Measurements from ENCODE around the gene EGLN2. TPM values are rescaled to one million over a fixed set of nuclear protein-coding genes. Genes with fewer than 3 reads are reported as not detected.
A peak's percentile ranks its signal among the peaks of the same experiment; 100 is the strongest.
"Not testable (repeated sequence)": the region's sequence is repeated elsewhere in the genome, so short reads cannot be mapped to it uniquely, and the experiment has no call there.

The EGLN2 gene
- total RNA-seq, 1 experiment from 2014 or later = 115 TPM

- no peak for DNase-seq (ENCODE audit: low read depth, low spot score)
- Histone ChIP-seq H3K4me3 (ENCODE audit: low read depth in 2 of 2, low read length in 2 of 2) (peak overlapping the region; percentile 12 to 32; a peak in 3 of 4 replicates), H3K9me3 (ENCODE audit: control insufficient read depth, insufficient read depth, low read depth, low read length) (no peaks in the 10 kb centered on the region), H3K27ac (ENCODE audit: low read length) (peak overlapping the region; percentile 77), H3K36me3 (ENCODE audit: control insufficient read depth, insufficient read depth, low read length) (no peaks in the 10 kb centered on the region), H3K4me1 (ENCODE audit: control insufficient read depth, insufficient read depth, low read length) (peaks cover 12% of the 10 kb centered on the region; the same call in 1 of the 2 replicates), H3K27me3 (ENCODE audit: control insufficient read depth, insufficient read depth, low read length) (no peaks in the 10 kb centered on the region)
- ChIA-PET POLR2A (no interaction called here), CTCF (no interaction called here)
- no TSS peak for BruUV-seq (replicated peaks)
- no peak for ATAC-seq
- TF ChIP-seq REST (IDR thresholded peaks at IDR 0.05; ENCODE audit: insufficient read depth in 1 of 2, low read depth in 2 of 2, low read length in 1 of 2) (no peak), TCF7L2 (IDR thresholded peaks at IDR 0.05; ENCODE audit: low read depth, low read length) (no peak), POLR2AphosphoS5 (IDR thresholded peaks at IDR 0.05; ENCODE audit: low read depth, low read length) (no peak)
- TF ChIP-seq, protein P1, sequence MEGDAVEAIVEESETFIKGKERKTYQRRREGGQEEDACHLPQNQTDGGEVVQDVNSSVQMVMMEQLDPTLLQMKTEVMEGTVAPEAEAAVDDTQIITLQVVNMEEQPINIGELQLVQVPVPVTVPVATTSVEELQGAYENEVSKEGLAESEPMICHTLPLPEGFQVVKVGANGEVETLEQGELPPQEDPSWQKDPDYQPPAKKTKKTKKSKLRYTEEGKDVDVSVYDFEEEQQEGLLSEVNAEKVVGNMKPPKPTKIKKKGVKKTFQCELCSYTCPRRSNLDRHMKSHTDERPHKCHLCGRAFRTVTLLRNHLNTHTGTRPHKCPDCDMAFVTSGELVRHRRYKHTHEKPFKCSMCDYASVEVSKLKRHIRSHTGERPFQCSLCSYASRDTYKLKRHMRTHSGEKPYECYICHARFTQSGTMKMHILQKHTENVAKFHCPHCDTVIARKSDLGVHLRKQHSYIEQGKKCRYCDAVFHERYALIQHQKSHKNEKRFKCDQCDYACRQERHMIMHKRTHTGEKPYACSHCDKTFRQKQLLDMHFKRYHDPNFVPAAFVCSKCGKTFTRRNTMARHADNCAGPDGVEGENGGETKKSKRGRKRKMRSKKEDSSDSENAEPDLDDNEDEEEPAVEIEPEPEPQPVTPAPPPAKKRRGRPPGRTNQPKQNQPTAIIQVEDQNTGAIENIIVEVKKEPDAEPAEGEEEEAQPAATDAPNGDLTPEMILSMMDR (IDR thresholded peaks at IDR 0.05) = no peak
- intact Hi-C loops (cut with micrococcal nuclease; ENCODE audit: unreplicated experiment) = no loop called here
- in situ Hi-C loops (cut with HindIII; ENCODE audit: low pct_unique_long_range_greater_than_20kb, low sequenced_read_pairs) = no loop called here
Measured at GRCh38 chr19:40811478-40812341, 12.7 kb downstream of the EGLN2 start.

DNA sequence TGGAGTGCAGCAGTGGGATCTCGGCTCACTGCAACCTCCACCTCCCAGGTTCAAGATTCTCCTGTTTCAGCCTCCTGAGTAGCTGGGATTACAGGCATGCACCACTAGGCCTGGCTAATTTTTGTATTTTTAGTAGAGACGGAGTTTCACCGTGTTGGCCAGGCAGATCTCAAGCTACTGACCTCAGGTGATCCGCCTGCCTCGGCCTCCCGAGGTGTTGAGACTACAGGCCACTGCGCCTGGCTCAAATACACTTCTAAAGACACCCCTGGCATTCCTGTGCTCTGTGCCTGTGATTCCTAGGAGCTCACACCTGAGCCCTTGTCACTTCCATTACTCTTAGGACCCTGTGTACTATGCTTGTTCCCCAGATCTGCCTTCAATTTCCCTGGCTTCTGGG is 13.6 kb downstream of the EGLN2 start:
- ATAC-seq; H3K27me3 ChIP-seq (ENCODE audit: control insufficient read depth, insufficient read depth, low read length); DNase-seq (ENCODE audit: low read depth, low spot score); intact Hi-C loops (cut with micrococcal nuclease; ENCODE audit: unreplicated experiment); H3K4me3 ChIP-seq (ENCODE audit: low read depth in 2 of 2, low read length in 2 of 2); in situ Hi-C loops (cut with HindIII; ENCODE audit: low pct_unique_long_range_greater_than_20kb, low sequenced_read_pairs); POLR2A ChIA-PET; BruUV-seq (replicated peaks); H3K36me3 ChIP-seq (ENCODE audit: control insufficient read depth, insufficient read depth, low read length); CTCF ChIA-PET; H3K9me3 ChIP-seq (ENCODE audit: control insufficient read depth, insufficient read depth, low read depth, low read length): not testable (repeated sequence)
- peak overlapping the region; percentile 23; the same call in 1 of the 2 replicates for H3K27ac ChIP-seq (ENCODE audit: low read length)
- peaks cover 12% of the 10 kb centered on the region; the same call in 1 of the 2 replicates for H3K4me1 ChIP-seq (ENCODE audit: control insufficient read depth, insufficient read depth, low read length)

GRCh38 chr19:40813182-40813581 is 14.2 kb downstream of the EGLN2 start:
- peak overlapping the region; percentile 23; the same call in 1 of the 2 replicates for H3K27ac ChIP-seq (ENCODE audit: low read length)
- H3K4me3 ChIP-seq (ENCODE audit: low read depth in 2 of 2, low read length in 2 of 2) = no peak overlapping the region
- DNase-seq (ENCODE audit: low read depth, low spot score) (no peak), ATAC-seq (no peak)
- intact Hi-C loops (cut with micrococcal nuclease; ENCODE audit: unreplicated experiment) (no loop called here), in situ Hi-C loops (cut with HindIII; ENCODE audit: low pct_unique_long_range_greater_than_20kb, low sequenced_read_pairs) (no loop called here)
- H3K27me3 ChIP-seq (ENCODE audit: control insufficient read depth, insufficient read depth, low read length) = no peaks in the 10 kb centered on the region
- no TSS peak for BruUV-seq (replicated peaks)
- H3K4me1 ChIP-seq (ENCODE audit: control insufficient read depth, insufficient read depth, low read length) = peaks cover 12% of the 10 kb centered on the region; the same call in 1 of the 2 replicates
- TF ChIP-seq TCF7L2 (IDR thresholded peaks at IDR 0.05; ENCODE audit: low read depth, low read length) (no peak), POLR2AphosphoS5 (IDR thresholded peaks at IDR 0.05; ENCODE audit: low read depth, low read length) (no peak), REST (IDR thresholded peaks at IDR 0.05; ENCODE audit: insufficient read depth in 1 of 2, low read depth in 2 of 2, low read length in 1 of 2) (no peak), SIN3A (IDR thresholded peaks at IDR 0.05; ENCODE audit: borderline replicate concordance, insufficient read depth, low read depth, low read length) (no peak)
- TF ChIP-seq, protein P1 (IDR thresholded peaks at IDR 0.05) = no peak
- POLR2A ChIA-PET = no interaction called here
- H3K36me3 ChIP-seq (ENCODE audit: control insufficient read depth, insufficient read depth, low read length) = no peaks in the 10 kb centered on the region
- CTCF ChIA-PET = no interaction called here
- no peaks in the 10 kb centered on the region for H3K9me3 ChIP-seq (ENCODE audit: control insufficient read depth, insufficient read depth, low read depth, low read length)
